HG03097 (cell line): ENCODE data around the gene PRKCA.
"Not testable (repeated sequence)": the region's sequence is repeated elsewhere in the genome, so short reads cannot be mapped to it uniquely, and the experiment has no call there.

Source experiments
- ATAC-seq: cut with Tn5 transposase; IDR thresholded peaks from one replicate; pipeline ENCODE4 v1.9.1; 2021; ENCODE audit not compliant: unreplicated experiment, low FRiP score

The PRKCA gene

GRCh38 chr17:66301864-66302741 lies at the start of gene PRKCA:
Gene PRKCA (plus strand): TSS chr17:66302613.
- ATAC-seq = peak; percentile 68

DNA sequence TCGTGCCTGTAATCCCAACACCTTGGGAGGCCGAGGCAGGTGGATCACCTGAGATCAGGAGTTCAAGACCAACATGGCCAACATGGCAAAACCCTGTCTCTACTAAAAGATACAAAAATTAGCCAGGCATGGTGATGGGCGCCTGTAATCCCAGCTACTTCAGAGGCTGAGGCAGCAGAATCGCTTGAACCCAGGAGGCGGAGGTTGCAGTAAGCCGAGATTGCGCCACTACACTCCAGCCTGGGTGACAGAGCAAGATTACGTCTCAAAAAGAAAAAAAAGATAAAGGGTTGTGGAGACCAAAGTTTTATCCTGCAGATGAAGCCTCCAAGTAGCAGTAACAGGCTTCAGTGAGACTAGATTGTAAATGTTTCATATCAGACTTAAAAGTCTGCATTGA lies 49.0 kb upstream of the PRKCA start:
- not testable (repeated sequence) for ATAC-seq

DNA sequence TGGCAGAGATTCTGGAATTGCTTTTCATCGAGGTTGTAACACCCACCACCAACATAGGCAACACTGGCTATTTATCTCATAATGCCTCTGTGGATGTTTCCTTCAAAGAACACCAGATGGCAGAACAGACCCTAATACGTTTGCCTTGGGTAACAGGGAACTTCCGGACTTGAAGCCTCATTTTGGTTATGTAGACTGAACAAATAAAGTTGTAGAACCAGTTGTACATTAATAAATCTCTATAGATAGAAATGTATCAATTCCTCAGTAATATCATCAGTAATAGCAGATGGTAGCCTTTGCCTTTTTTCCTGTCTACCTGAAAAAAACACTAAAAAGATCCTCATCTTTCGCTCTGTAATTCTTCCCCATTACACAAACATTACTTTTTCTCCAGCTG lies 47.3 kb upstream of the PRKCA start:
- ATAC-seq = peak; percentile 57

DNA sequence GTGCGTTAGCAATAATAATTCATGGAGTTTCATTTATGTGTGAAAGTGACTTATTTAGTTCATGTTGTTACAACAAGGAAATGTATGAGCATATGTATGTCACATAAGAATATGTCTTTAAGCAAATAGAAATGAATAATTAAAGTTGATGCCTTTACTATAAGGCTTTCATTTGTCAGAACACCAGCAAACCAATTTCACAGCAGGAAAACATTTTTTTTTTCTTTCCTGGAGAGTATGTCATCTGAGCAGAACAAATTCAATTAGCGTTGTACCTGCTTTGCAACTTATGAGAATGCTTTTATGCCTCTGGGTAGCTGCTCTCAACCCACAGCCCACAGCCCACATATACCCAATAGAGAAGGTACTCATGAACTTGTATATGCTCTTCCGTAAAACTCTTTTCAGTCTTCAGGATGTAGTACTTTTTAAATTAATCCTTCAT lies 46.9 kb upstream of the PRKCA start:
- ATAC-seq = no peak

DNA sequence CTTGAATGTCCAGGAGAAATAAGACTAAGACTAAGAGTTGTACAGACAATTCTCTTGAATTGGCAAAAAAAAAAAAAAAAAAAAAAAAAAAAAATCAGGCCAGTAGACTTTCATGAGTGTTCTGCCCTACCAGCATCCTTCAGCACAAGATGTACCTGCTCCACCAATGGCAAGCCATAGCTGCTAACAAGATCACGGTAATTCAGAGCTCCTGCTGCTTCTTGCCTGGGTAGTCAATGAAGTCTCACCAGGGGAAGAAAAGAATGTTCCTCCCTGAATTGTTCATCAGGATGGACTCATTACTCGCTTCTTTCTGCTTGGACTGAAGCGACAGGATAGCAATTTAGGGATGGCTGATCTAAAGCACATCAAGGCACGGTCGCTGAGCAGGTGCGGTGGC lies 42.1 kb upstream of the PRKCA start:
- no peak for ATAC-seq

DNA sequence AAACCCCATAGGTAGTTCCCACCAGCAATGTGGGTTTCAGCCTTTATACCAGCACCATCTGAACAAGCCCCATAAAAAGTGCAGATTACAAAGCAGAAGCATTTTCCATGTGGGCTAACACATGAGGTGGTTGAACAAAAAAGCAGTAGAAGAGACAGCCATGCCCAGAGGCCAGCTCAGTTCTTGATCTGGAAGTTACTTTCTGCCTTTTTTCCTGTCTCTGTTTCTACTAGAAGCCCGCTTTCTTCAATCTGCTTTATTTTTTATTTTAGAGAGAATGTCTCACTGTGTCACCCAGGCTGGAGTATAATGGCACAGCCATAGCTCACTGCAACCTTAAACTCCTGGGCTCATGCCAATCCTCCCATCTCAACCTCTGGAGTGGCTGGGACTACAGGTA lies 41.7 kb upstream of the PRKCA start:
- ATAC-seq = no peak

DNA sequence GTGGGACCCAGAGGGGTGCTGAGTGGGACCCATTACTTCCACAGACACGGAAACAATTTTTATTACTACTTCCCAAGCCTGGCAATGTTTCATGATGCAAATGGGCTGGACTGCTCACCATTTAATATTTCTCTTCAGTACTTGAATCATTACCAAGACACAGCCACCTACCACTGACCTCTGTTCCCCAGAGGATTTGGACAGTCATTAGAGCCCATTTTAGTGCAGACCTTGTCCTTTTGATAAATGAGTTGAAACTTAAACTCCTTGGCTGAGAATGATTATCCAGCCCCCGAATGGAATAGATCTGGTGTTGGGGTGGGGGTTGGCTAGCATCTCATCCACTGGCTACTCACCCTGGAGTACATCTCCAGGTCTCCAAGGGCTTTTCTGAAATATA lies 39.6 kb upstream of the PRKCA start:
- no peak for ATAC-seq

DNA sequence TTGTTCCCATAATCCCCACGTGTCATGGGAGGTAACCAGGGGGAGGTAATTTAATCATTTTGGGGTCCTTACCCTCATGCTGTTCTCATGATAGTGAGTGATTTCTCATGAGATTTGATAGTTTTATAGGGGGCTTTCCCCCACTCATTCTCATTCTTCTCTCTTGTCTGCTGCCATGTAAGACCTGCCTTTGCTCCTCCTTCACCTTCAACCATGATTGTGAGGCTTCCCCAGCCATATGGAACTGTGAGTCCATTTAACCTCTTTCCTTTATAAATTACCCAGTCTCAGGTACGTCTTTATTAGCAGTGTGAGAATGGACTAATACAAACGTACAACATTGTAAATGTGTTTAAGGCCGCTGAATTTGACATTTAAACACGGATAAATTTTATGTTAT lies 37.7 kb upstream of the PRKCA start:
- ATAC-seq = no peak

DNA sequence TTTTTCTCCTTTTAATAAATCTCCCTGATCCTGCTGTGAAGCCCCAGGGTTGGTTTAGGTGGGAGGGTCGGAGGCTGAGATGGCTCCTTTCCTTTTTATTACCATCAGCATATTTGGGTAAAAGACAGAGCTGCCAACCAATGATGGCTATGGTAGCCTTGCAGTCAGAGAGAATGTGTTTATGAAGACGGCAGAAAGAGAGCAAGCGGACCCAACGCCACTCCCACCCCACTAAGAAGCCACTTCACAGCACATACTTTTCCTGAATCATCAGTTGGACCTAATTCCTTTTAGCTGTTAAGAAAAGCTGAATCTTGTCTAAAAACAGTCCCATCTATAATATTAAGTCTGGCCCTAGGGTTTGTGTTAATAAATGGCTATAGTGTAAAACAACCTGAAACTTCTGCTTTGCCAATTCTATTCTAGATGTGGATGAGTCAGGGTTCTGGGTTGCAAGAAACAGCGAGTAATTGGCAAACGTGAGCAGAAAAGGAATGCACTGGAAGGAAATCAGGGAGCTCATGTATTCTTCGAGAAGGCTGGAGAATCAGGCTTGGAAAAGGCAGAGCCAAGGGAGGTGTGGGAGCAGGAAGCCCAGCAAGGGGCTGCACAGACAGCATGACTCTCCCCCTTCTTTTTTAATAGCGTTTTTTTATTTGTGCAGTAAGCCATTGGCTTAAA lies 34.0 kb upstream of the PRKCA start:
- ATAC-seq = no peak

DNA sequence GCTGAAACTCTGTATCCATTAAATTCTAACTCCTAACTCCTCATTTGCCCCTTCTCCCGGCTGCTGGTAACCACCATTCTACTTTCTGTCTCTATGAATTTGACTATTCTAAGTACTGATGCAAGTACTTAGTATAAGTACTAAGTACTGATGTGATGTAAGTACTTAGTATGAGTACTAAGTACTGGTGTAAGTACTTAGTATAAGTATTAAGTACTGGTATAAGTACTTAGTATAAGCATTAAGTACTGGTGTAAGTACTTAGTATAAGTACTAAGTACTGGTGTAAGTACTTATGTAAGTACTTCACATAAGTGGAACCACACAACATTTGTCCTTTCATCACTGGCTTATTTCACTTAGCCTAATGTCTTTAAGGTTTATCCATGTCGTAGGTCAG lies 32.3 kb upstream of the PRKCA start:
- no peak for ATAC-seq

DNA sequence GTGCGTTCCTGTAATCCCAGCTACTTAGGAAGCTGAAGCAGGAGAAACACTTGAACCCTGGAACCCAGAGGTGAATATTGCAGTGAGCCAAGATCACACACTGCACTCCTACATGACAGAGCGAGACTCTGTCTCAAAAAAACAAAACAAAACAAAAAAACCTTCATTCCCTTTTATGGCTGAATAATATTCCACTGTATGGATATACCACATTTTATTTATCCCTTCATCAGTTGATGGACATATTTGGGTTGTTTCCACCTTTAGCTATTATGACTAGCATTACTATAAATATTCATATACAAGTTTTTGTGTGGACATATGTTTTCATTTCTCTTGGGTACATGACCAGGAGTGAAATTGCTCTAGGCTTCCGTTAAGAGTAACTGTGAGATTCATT lies 30.9 kb upstream of the PRKCA start:
- ATAC-seq = no peak

DNA sequence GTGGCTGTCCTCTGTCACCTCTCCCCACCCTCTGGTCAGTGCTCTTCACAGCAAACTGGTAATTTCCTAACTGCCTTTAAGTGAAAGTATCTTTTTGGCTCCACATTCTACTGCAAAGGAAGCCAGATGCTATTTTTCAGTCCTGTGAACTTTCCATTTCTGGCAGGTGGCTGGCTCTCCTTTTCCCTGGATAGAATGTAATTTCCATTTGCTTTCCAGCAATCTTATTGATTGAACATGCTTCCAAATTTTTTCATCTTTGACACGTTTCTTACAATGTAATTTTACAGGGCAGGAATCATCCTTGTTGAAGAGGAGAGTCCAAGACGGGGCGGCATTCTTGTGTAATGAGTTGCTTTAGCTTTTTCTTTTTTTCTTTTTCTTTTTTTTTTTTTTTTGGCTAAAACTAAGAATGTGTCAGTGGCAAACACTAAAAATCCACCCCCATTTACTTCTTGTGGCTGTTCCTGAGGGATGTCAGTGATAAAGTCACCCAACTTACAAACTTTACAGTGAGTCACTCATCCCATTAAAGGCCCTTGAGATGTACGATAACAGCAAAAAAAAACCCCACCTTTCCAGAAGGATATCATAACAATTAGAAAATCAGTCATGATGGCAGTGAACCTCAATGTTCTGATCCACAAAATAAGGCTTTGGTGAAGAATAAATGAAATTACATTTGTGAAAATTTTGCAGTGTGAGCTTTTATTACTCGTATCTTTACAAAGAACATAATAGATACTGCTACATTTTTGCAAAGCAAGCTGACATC lies 29.4 kb upstream of the PRKCA start:
- no peak for ATAC-seq

DNA sequence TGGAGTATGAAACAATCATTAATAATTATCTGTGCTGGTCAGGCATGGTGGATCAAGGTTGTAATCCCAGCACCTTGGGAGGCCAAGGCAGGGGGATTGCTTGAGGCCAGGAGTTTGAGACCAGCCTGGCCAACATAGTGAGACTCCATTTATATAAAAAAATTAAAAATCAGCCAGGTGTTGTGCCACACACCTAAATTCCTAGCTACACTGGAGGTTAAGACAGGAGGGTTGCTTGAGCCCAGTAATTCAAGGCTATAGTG lies 28.9 kb upstream of the PRKCA start:
- ATAC-seq = no peak

DNA sequence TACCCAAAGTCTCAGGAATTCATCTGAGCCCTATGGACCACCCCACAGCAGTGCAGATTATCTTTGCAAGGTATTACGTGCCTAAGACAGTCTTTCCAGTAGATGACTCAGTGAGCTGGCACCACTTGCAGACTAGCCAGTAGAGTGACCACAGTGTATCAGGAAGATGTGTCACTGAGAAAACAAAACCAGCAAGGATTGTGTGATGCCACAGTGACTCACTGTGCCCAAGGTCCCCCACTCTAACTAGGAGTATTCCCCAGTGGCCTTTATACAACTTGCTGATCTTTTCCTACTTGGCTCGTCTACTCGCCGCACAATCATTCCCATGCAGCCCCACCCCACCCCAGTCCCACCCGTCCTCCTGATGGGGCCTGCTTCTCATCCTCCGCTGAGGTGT lies 26.8 kb upstream of the PRKCA start:
- ATAC-seq = no peak

GRCh38 chr17:66276328-66276937 lies 26.0 kb upstream of the PRKCA start:
- no peak for ATAC-seq

GRCh38 chr17:66277191-66277590 lies 25.2 kb upstream of the PRKCA start:
- ATAC-seq = no peak

GRCh38 chr17:66281661-66282369 lies 20.6 kb upstream of the PRKCA start:
- no peak for ATAC-seq

DNA sequence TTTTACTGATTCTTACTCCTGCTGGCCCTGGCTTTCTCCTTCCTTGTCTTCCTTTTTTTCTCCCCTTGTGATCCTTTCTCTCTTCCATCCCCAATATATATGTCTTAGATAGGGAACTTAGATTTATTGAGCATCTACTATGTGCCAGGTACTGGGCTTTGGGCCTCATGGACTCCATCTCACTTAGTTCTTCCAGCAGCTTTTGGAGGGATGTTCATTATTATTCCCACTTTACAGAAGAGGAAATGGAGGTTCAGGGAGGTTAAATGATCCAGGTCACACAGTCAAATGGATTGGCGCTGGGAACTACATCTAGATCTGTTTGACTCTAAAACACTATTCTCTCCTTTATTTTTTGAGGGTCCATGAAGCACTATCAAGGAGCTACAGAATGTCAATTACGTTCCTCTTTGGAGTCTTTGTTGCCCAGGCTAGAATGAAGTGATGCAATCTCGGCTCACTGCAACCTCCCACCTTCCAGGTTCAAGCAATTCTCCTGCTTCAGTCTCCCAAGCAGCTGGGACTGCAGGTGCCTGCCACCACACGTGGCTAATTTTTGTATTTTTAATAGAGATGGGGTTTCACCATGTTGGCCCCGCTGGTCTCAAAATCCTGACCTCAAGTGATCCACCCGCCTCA lies 19.0 kb upstream of the PRKCA start:
- no peak for ATAC-seq

- no peak for ATAC-seq
Measured at GRCh38 chr17:66283971-66284370, 18.4 kb upstream of the PRKCA start.

- no peak for ATAC-seq
Measured at GRCh38 chr17:66285149-66285548, 17.3 kb upstream of the PRKCA start.
